Activated T-helper 9 cell treated with anti-CD3 and anti-CD28 coated beads, Interleukin-2, amount 50 U/mL, for 16 hours (primary cell): ENCODE measurements around the gene A1BG.
"Not testable (repeated sequence)": the region's sequence is repeated elsewhere in the genome, so short reads cannot be mapped to it uniquely, and the experiment has no call there.

Experiments
- DNase-seq: peaks from one replicate; pipeline ENCODE4 v3.0.0-alpha.2; 2020; ENCODE audit warnings: low read depth

Gene A1BG

DNA sequence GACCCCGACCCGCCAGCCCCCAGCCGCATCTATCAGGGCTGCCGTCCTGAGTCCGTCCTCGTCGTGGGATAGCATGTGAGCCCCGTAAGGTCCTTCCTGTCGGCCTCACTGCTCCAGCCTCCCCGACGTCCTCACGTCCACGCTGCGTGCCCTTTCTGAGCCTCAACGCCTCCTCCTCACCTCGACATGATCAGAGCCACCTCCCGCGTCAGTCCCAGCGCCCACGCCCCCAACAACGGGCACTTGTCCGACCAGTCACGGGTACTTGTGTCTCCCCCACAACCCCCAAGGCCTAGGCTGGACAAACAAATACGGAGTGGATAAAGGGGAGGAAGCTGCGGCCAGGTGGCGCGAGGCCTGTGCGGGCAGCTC lies 8.6 kb upstream of the A1BG start:
- DNase-seq: peak; percentile 28

DNA sequence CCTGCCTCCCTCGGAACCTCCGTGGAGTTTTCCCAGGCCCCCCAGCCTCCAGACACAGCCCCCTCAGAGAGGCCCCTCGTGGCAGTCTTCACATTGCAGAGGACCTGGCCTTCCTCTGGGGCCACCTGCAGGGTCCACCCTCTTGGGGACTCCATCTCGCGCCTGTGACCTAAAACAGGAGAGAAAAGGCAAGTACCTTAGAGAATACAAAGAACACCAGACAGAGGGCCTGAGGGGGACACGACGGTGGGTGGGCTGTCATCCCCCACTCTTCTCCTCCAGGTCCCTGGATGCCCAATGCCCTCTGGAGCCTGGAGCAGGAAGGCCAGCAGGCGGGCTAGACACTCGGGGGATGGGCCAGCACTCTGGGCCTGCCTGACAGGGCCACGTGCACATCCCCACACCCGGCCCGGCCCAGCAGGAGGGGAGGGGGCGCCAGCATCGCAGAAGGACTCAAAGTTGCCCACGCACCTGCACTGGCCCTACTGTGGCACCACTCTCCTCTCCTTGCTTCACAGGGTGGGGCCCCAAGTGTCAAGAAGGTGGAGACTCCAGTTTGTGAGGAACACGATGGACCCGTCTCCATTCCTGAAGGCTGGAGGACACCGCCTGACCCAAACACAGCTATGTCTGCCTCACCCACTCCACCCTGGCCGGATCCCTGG lies 4.3 kb upstream of the A1BG start:
- no peak for DNase-seq

DNA sequence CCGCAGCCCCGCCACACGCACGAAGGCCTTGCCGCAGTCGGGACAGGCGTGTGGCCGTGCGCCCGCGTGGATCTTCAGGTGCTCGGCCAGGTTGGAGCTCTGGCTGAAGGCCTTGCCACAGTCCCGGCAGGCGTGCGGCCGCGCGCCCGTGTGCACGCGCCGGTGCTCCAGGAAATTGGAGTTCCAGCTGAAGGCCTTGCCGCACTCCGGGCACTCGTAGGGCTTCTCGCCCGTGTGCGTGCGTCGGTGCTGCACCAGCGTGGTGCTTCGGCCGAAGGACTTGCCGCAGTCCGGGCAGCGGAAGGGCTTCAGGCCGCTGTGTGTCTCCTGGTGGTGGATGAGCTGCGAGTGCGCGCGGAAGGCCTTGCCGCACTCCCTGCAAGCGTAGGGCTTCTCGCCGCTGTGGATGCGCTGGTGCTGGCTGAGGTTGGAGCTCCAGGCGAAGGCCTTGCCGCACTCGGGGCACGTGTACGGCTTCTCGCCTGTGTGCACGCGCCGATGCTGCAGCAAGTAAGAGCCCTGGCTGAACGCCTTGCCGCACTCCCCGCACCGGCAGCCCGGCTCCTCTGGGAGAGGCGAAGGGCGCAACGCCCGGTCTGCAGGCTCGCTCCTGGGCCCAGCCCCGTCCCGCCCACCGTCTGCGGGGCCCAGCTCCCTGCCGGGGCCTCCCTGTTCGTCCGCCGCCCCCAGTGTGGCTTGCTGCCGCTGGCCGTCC lies 3.6 kb upstream of the A1BG start:
- no peak for DNase-seq

DNA sequence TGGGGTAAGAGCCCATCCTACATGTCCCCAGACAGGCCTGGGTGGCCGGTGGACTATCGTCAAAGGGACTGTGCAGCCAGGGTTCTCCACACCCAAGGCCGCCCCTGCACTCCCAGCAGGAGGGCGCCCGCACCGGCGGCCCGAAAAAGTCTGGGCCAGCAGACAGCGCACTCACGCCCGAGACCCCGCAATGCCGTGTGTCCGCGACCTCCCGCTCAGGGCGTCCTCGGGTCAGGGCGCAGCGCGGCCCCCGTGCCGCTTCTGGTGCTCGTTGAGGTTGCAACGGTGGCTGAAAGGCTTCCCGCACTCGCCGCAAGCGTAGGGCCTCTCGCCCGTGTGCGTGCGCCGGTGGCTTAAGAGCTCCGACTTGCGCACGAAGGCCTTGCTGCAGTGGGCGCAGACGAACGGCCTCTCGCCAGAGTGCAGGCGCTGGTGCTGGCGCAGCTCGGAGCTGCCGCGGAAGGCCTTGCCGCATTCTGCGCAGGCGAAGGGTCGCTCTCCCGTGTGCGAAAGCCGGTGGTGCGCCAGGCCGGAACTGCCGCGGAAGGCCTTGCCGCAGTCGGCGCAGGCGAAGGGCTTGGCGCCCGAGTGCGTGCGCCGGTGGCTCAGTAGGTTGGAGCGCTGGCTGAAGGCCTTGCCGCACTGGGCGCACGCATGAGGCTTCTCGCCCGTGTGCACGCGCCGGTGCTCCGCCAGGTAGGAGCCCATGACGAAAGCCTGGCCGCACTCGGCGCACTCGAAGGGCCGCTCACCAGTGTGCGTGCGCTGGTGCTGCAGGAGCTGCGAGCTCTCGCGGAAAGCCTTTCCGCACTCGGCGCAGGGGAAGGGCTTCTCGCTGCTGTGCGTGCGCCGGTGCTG lies 2.8 kb upstream of the A1BG start:
- DNase-seq: no peak

DNA sequence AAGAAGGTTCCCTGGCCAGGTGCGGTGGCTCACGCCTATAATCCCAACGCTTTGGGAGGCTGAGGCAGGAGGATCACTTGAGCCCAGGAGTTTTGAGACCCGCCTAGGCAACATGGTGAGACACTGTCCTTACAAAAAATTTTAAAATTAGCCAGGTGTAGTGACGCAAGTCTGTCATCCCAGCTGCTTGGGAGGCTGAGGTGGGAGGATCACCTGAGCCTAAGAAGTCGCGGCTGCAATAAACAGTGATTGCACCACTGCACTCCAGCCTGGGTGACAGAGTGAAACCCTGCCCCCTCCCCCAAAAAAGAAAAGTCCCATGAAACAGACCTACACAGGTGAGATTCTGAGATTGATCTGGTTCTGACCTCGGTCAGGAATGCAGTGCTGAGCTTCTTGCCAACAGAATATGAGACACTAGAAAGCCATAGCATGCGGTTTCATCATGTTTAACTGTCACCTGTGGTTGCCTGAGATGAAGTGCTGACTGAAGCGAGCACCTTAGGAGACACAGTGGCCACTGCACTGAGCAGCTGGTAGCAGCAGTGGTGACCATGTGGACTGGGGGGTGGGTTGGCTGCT lies 2.0 kb upstream of the A1BG start:
- no peak for DNase-seq

DNA sequence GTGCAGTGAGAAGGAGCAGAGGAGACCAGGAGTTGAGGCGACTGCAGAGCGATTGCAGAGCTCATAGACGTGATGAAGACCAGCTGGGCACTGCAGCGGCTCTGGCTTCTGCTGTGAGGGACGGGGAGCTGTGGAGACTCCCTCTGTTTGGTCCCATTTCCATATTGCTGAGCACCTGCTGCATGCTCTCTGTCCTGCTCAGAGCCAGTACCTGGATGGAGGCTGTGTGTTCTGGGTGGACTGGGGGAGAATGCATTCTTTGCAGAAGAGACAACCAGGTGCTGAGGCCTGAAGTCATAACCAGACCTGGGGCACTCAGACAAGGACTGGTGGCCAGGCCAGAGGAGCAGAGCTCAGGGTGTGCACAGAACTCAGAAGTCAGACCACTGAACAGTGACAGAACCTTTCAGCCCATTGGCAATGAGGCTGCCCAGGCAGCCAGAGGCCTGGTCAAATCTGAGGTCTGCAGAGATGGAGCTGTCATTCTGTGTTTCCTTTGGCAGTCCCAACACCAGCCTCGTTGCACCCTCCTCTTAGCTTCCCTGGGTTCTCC lies 1.3 kb upstream of the A1BG start:
- DNase-seq: no peak

DNA sequence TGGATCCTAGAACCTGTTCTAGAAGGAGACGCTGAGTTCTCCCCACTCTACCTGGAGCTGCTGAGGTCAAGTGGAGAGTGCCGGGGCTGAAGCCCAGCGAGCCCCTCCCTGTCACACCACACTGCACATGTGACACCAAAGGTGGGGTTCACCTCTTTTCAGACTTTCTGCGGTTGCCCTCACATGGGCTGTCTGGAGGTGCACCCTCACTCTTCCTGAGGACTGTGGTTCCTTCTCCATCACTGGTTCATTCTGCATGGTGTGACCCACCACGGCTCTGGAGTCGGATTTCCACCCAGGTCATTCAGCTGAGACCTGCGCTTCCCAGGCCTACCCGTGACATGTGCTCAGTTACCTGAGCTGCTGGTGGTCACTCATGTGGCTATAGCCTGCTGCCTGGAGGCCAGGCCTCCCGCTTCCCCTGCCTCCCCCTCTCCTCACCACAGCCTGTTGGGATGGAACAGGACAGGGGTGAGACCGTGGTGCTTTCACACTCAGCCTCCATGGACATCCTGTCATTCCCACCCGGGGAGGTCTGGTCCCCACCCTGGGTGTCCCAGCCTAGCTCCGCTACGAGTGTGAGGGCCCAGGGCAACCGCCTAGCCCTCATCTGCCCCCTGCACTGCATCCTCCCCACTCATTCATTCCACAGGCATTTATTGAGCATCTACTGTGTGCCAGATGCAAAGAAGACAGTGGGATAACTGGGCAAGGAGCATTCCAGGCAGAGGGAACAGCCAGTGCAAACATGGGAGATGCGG lies 605 bp upstream of the A1BG start:
- DNase-seq: no peak

DNA sequence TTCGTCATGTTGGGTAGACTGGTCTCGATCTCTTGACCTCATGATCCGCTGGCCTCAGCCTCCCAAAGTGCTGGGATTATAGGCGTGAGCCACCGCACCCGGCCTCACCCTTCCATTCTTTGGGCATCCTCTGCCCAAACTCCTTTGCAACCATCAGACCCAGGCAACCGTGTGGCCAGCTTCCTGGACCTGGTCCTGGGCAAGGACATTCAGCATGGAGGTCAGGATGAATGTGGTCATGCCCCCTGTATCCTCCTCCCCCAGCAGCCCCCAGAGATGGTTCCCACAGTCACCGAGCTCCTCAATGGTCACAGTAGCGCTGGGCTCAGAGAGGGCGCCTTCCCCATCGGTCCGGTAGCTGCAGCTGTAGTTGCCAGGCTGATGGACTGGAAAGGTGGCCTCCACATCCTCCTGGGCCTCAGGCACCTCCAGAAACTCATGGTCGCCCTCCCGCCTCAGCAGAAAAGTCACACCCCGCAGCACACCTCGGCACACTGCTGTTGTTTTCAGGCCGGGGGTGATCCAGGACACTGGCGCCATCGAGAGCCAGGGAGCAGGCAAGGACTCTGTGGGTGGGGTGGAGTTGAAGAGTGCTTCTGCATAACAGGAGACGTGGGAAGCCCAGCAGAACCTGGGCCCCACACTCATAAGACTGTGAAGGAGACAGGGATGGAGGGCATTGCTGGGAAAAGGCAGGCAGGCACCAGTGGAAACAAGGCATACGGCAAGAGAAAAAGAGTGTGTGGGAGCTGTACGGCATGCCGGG lies 1.1 kb downstream of the A1BG start:
- DNase-seq: no peak

DNA sequence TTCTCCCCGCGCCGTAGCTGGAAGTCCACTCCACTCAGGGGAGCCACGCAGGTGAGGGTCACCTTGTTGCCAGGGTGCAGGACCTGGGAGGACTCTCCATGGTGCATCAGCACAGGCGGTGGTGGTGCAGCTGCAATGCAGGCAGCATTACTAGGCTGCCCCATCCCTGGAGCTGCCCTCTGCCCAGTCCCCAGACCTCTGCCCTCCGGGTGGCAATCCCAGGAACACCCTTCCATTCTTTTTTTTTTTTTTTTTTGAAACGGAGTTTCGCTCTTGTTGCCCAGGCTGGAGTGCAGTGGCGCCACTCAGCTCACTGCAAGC lies 1.8 kb downstream of the A1BG start:
- DNase-seq: no peak

DNA sequence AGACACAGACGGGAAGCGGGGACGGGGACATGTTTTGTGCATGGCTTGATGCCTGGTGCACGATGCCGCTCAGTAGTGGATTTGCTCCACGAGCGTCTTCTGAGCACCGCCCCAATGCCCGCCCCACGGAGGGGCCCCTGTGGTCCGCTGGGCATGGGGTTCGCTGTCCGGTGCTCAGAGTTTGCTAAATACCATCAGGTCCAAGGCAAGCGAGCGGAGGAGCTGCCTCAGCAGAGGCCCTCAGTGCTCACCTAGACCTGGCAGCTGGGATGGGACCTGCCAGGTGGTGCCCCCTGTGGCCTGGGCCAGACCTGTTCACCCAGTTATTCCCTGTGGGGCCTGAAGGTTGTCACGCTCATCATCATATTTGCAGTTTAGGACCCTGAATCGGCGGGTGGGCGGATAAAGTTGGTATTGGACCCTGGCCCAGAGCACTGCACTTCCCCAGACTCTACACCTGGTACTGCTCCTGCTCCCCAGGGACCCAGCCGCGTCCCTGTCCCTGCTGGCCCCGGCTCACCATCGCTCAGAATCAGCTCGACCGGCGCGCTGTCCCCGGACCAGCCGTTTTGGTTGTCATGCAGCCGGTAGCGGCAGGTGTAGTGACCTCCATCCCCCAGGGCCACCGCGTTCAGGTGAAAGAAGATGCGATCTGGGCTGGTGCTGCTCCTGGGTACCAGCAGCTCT lies 2.3 kb downstream of the A1BG start:
- DNase-seq: no peak

DNA sequence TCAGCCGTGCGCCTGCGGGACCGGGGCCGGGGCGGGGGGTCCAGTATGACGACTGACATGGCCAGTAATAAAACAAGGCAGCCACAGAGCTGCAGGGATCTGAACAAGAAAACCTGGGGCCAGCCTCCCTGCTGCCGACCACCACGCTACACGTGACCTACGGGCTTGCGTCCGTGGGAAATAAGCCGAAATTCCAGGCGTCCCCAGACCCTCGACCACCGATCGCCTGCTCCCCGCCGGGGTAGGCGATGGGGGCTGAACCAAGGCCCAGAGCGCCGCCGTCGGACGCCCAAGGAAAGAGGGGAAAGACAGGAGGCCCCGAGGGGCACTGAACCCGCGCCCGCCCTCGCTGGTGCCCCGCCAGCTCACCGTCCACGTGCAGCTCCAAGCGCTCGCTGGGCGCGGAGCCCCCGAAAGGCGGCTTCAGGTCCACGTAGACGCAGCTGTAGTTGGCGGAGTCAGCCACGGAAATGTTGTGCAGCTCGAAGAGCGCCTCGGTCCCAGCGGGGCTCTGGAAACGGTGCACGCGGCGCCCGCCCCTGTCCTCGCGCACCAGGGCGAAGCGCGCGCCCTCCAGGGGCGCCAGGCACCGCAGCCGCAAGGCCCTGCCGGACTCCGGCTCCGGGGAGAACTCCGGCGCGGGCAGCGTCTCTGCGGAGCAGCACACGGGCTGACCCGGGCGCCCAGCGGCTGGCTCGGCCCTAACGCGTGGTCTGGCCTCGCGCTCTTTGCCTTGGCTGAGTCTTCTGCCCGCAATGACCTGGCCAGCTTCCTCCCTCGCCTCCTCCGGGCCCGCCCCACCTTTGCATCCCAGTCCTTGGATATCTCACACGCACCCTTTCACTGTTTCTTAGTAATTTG lies 3.1 kb downstream of the A1BG start:
- no peak for DNase-seq

DNA sequence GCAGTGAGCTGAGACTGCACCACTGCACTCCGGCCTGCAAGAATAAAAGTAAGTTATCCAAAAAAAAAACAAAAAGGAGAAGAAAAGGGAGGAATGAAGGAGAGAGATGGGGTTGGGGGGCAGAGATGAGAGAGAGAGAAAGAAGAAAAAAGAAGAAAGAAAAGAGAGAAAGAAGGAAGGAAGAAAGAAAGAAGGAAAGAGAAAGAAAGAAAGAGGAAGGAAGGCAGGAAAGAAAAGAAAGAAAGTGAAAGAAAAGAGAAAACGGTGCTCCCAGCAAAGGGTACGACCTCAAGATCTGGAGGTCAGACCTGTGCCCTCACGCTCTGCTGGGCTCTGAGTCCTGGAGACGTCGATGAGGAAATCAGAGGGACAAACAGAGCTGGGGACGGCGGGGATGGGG lies 3.7 kb downstream of the A1BG start:
- no peak for DNase-seq

DNA sequence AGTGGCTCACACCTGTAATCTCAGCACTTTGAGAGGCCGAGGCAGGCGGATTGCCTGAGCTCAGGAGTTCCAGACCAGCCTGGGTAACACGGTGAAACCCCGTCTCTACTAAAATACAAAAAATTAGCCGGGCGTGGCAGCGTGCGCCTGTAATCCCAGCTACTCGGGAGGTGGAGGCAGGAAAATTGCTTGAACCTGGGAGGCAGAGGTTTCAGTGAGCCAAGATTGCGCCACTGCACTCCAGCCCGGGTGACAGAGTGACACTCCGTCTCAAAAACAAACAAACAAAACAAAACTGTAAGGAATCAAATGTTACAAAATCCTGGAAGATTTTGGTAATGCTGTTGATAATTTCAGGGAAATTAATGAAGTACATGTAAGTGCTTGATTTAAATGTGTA lies 5.2 kb downstream of the A1BG start:
- not testable (repeated sequence) for DNase-seq

DNA sequence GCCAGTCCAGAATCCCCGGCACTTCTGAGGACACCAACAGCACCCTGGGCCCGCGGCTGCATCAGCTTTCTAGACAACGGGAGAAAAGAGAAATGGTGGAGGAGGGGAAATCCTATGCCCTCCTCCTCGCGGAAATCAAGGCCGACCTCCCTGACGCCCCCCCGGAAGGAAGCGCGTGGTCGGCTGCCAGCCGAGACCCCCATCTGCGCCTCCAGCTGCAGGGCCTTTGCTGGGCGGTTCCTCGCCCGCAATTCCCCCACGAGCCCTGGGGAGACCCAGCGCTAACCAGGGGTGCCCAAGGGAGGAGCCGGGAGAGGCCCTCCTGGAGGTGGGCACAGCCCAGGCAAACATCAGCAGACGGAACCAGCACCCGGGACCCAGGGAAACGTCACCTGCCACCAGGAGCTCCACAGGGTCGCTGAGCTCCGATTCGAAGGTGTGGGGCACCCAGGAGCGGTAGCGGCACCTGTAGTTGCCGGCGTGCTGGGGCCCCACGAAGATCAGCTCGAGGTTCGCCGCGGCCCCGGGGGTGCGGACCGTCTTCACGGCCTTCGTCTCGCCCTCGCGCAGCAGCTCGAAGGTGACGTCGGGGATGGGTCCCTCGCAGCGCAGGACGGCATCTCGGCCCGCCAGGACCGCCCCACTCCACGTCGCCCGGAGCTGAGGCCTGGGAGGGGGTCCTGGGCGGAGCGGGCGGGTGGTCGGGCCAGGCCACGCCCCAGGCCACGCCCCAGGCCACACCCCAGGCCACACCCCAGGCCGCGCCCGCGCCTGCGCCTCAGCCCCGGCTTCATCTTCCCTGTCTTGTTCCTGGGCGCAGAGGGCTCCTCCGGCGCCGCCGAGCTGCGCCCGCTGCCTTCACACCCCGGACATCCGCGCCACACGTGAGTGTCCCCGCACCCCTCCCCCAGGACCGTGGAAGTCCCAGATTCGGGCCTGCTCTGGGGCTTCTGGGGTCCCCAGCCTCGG lies 6.0 kb downstream of the A1BG start:
- peak; percentile 59 for DNase-seq

DNA sequence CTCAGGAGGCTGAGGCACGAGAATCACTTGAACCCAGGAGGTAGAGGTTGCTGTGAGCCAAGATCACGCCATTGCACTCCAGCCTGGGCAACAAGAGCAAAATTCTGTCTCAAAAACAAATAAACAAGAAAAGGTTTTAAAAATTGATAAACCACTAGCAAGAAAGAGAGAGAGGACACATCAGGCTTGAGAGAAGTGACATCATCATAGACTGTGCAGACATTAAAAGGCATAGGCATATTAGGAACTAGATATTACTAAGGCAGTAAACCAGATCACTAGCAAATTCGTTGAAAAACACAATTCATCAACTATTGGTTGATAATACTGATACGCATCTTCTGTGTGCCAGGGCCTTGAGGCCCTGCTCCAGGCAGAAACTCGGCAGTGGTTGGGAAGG lies 7.7 kb downstream of the A1BG start:
- DNase-seq: no peak

DNA sequence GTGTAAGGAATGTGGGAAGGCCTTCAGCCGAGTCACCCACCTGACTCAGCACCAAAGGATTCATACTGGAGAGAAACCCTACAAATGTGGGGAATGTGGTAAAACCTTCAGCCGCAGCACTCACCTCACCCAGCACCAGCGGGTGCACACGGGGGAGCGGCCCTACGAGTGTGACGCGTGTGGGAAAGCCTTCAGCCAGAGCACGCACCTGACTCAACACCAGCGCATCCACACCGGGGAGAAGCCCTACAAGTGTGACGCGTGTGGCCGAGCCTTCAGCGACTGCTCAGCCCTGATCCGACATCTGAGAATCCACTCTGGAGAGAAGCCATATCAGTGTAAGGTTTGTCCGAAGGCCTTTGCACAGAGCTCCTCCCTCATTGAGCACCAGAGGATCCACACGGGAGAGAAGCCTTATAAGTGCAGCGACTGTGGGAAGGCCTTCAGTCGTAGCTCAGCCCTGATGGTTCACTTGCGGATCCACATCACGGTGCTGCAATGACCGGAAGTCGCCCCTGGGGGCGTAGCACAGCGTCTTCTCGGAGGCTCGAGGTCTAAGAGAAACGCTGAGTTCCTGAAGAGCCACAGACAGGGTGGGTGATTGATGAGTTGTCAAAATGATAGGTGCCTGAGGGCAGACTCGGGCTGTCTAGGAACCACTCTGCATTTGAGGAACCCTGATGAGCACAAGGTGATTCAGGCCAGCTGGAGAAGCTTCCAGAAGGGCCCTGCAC lies 14.3 kb downstream of the A1BG start:
- DNase-seq: no peak

DNA sequence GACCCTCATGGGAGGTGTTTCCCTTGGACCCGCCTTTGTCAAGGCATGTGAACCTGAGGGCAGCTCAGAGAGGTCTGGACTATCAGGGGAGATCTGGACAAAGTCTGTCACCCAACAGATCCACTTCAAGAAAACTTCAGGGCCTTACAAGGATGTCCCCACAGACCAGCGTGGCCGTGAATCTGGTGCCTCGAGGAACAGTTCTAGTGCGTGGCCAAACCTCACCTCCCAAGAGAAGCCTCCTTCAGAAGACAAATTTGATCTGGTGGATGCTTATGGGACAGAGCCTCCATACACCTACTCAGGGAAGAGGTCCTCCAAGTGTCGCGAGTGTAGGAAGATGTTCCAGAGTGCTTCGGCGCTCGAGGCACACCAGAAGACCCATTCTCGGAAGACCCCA lies 15.0 kb downstream of the A1BG start:
- no peak for DNase-seq

DNA sequence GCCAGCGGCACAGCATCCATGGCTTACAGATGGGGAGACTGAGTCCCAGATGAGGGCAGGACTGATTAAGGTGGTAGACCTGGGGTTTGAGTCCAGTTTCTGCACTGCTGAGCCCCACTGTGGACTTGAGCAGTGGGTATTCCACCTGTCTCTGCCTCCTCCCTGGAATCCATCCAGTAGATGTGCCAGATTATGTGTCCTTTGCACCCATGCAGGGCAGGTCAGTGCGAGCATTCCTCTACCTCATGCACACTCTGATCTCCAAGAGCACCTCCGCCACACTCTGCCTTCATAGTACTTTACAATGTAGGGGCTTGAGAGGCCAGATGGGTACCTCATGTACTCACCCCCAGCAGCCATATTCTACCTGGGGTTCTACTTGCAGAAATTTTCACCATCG lies 16.5 kb downstream of the A1BG start:
- DNase-seq: no peak
